PFSK-1 (cell line): ENCODE measurements around the gene ATXN7L1.

Experiments
- FOXP2 ChIP-seq: optimal IDR thresholded peaks from 2 replicates; pipeline ENCODE3; 2011; ENCODE audit warnings: borderline replicate concordance, control low read depth, inconsistent platforms; ENCODE audit not compliant: insufficient read depth; ENCODE audit errors: extremely low read length, extremely low read depth
- POLR2AphosphoS5 ChIP-seq: IDR thresholded peaks from 2 replicates; pipeline ENCODE4 v1.6.1; 2012; ENCODE audit warnings: low read depth, mild to moderate bottlenecking, control low read depth, low read length, moderate library complexity
- REST ChIP-seq, 2 experiments: IDR thresholded peaks; 2 replicates each; pipeline versions ENCODE4 v1.6.1 to v1.8.0; 2011 to 2012; ENCODE audit warnings: low read depth in 2 of 2, low read length in 2 of 2, control low read depth in 1 of 2, inconsistent platforms in 1 of 2, mild to moderate bottlenecking in 1 of 2, moderate library complexity in 1 of 2; ENCODE audit not compliant: insufficient read depth in 1 of 2
- SIN3A ChIP-seq: IDR thresholded peaks from 2 replicates; pipeline ENCODE4 v1.6.1; 2012; ENCODE audit warnings: mild to moderate bottlenecking, low read length, moderate library complexity, borderline replicate concordance; ENCODE audit not compliant: insufficient read depth
- TAF1 ChIP-seq: IDR thresholded peaks from 2 replicates; pipeline ENCODE4 v1.6.1; 2012; ENCODE audit warnings: low read length, control low read depth, borderline replicate concordance; ENCODE audit not compliant: insufficient read depth

The ATXN7L1 gene

GRCh38 chr7:105887569-105888189, 11.3 kb upstream of the ATXN7L1 start:
- TF ChIP-seq REST (IDR thresholded peaks at IDR 0.05; ENCODE audit: insufficient read depth in 1 of 2, low read depth in 2 of 2, low read length in 2 of 2) (no peak), POLR2AphosphoS5 (no peak), TAF1 (no peak), SIN3A (no peak), FOXP2 (no peak)

DNA sequence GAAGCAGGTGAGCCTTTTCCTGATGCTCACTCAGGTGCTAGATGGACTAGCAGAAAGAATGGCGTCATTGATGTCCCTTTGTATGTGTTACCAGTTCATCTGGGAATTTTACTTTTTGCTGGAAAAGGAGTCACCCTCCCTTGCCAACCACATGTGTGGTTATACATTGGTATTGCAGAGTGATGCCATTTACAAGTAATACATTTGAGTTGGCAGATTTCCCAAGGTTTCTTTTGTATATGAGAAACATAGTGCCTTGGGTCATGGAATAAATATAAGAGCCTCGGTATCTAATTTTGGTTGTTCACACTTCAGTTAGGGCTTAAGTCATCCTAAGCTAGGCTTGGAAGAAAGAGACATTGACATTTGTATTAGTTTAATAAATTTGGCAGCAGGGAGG, 10.4 kb upstream of the ATXN7L1 start:
- no peak for TF ChIP-seq POLR2AphosphoS5
- TF ChIP-seq TAF1 = no peak
- TF ChIP-seq REST (IDR thresholded peaks at IDR 0.05; ENCODE audit: insufficient read depth in 1 of 2, low read depth in 2 of 2, low read length in 2 of 2) = no peak
- TF ChIP-seq SIN3A = no peak
- no peak for TF ChIP-seq FOXP2

DNA sequence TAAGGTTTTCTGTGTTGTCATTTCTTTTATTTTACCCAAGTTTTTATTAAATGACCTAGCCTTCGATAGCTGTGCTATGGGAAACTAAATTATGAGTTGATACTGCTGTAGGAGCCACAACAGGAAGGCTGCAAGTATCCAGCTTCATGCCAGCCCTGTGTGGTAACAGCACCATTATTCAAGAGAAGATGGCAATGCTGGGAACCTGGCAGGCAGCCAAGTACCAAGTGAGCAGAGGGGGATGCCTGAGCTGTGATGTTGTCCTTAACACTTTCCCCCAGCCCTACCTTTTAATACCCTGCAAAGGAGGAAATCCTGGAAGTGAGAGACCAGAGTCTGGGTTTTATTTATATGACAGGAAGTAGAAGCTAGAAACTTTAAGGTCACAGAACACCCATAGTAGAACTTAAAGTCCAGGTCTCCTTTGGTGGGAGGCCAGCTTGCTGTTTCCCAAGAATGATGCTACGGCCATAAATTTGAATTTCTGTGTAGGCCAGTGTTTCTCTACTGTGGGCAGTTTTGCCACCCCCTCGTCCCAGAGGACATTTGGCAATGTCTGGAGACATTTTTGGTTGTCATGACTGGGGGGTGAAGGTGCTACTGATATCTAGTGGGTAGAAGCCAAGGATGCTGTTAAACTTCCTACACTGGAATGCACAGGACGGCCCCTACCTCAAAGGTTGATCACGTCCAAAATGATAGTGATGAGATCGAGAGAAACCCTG, 9.2 kb upstream of the ATXN7L1 start:
- TF ChIP-seq POLR2AphosphoS5 (no peak), REST (IDR thresholded peaks at IDR 0.05; ENCODE audit: insufficient read depth in 1 of 2, low read depth in 2 of 2, low read length in 2 of 2) (no peak), TAF1 (no peak), SIN3A (no peak), FOXP2 (no peak)

DNA sequence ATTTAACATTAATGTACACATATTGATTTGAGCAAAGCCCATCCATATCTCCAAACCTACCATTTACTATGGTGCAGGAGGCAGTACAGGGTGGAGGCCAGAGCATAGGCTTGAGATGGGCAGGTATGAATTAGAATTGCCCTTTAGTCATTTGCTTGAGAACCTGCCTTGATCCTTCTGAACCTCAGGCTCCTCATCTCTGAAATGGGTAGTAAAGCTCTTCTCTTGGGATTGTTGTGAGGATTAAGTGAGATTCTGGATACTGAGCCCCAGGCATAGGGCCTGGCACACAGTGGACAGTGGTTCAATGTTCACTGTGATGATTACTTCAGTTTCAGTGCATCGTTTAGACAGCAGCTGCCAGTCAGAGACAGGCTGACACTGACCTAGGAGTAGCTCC, 5.0 kb upstream of the ATXN7L1 start:
- no peak for TF ChIP-seq TAF1

GRCh38 chr7:105880571-105881330, 4.4 kb upstream of the ATXN7L1 start:
- TF ChIP-seq FOXP2 (no peak), REST (IDR thresholded peaks at IDR 0.05; ENCODE audit: insufficient read depth in 1 of 2, low read depth in 2 of 2, low read length in 2 of 2) (no peak), TAF1 (no peak), POLR2AphosphoS5 (no peak), SIN3A (no peak)
